Amniotic epithelial cell (primary cell): ENCODE measurements around the gene ART1.
A peak's percentile ranks its signal among the peaks of the same experiment; 100 is the strongest.
"Not testable (repeated sequence)": the region's sequence is repeated elsewhere in the genome, so short reads cannot be mapped to it uniquely, and the experiment has no call there.

Experiments
- DNase-seq: peaks from one replicate; pipeline ENCODE4 v3.0.0-alpha.2; 2010; ENCODE audit warnings: low read depth

Gene ART1

GRCh38 chr11:3644817-3645235 lies at the start of gene ART1:
Gene ART1 (plus strand): TSS chr11:3645128. CDS start chr11:3659214, 14,086 bp downstream.
- DNase-seq, result no peak

- DNase-seq, result not testable (repeated sequence)
Measured at GRCh38 chr11:3597743-3598142, 47.2 kb upstream of the ART1 start.

- not testable (repeated sequence) for DNase-seq
Measured at GRCh38 chr11:3600201-3600600, 44.7 kb upstream of the ART1 start.

- DNase-seq, result no peak
Measured at GRCh38 chr11:3604167-3604566, 40.8 kb upstream of the ART1 start.

GRCh38 chr11:3605283-3605662 lies 39.7 kb upstream of the ART1 start:
- DNase-seq, result no peak

- DNase-seq, result no peak
Measured at GRCh38 chr11:3605771-3606203, 39.1 kb upstream of the ART1 start.

- DNase-seq, result peak; percentile 31
Measured at GRCh38 chr11:3609416-3610265, 35.3 kb upstream of the ART1 start.

- DNase-seq, result no peak
Measured at GRCh38 chr11:3610846-3611245, 34.1 kb upstream of the ART1 start.

- DNase-seq, result no peak
Measured at GRCh38 chr11:3611976-3612678, 32.8 kb upstream of the ART1 start.

GRCh38 chr11:3613998-3614741 lies 30.8 kb upstream of the ART1 start:
- peak; percentile 24 for DNase-seq

GRCh38 chr11:3614742-3615171 lies 30.2 kb upstream of the ART1 start:
- DNase-seq, result no peak

- no peak for DNase-seq
Measured at GRCh38 chr11:3615998-3616397, 28.9 kb upstream of the ART1 start.

- DNase-seq, result no peak
Measured at GRCh38 chr11:3616721-3617460, 28.0 kb upstream of the ART1 start.

GRCh38 chr11:3617990-3618389 lies 26.9 kb upstream of the ART1 start:
- DNase-seq, result no peak

GRCh38 chr11:3622521-3622920 lies 22.4 kb upstream of the ART1 start:
- no peak for DNase-seq

- DNase-seq, result peak; percentile 28
Measured at GRCh38 chr11:3623121-3623520, 21.8 kb upstream of the ART1 start.

- DNase-seq, result no peak
Measured at GRCh38 chr11:3623767-3624458, 21.0 kb upstream of the ART1 start.

GRCh38 chr11:3626250-3626960 lies 18.5 kb upstream of the ART1 start:
- no peak for DNase-seq

- DNase-seq, result peak; percentile 88
Measured at GRCh38 chr11:3627291-3627690, 17.6 kb upstream of the ART1 start.

- no peak for DNase-seq
Measured at GRCh38 chr11:3631331-3631730, 13.6 kb upstream of the ART1 start.
